ENCODE measurements around the gene COLQ.

The COLQ gene

DNA sequence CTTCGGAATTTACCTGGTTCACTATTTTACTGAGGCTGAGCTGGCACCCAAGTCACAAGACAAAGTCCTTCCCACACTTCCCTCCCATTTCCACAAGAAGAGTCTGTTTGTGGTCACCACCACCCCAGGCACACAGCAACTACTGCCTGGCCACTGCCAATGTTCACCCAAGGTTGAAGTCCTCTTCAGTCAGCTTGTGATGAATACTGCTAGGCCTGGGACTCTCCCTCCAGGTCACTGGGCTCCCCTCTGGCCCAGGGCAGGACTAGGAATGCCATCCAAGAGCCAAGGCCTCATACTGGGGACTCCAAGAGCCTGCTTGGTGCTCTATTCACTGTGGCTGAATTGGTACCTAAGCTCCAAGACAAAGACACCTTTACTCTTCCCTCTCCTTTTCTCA is 30.4 kb upstream of the COLQ start:
- no peak overlapping the region for H3K4me3 ChIP-seq (ENCODE audit: low read depth, low read length)
- DNase-seq (ENCODE audit: low read depth), result no peak
- no peak for TF ChIP-seq CTCF (IDR thresholded peaks at IDR 0.05; ENCODE audit: insufficient read depth, low read depth, low read length, missing control alignments)

- no peak overlapping the region for H3K4me3 ChIP-seq (ENCODE audit: low read depth, low read length)
- no peak for DNase-seq (ENCODE audit: low read depth)
- no peak for TF ChIP-seq CTCF (IDR thresholded peaks at IDR 0.05; ENCODE audit: insufficient read depth, low read depth, low read length, missing control alignments)
Observed at GRCh38 chr3:15549846-15550245, 28.3 kb upstream of the COLQ start.

GRCh38 chr3:15542614-15543013 is 21.1 kb upstream of the COLQ start:
- no peak for TF ChIP-seq CTCF (IDR thresholded peaks at IDR 0.05; ENCODE audit: insufficient read depth, low read depth, low read length, missing control alignments)
- DNase-seq (ENCODE audit: low read depth), result no peak
- H3K4me3 ChIP-seq (ENCODE audit: low read depth, low read length), result no peak overlapping the region

GRCh38 chr3:15541371-15541770 is 19.9 kb upstream of the COLQ start:
- DNase-seq (ENCODE audit: low read depth), result no peak
- no peak overlapping the region for H3K4me3 ChIP-seq (ENCODE audit: low read depth, low read length)
- no peak for TF ChIP-seq CTCF (IDR thresholded peaks at IDR 0.05; ENCODE audit: insufficient read depth, low read depth, low read length, missing control alignments)

DNA sequence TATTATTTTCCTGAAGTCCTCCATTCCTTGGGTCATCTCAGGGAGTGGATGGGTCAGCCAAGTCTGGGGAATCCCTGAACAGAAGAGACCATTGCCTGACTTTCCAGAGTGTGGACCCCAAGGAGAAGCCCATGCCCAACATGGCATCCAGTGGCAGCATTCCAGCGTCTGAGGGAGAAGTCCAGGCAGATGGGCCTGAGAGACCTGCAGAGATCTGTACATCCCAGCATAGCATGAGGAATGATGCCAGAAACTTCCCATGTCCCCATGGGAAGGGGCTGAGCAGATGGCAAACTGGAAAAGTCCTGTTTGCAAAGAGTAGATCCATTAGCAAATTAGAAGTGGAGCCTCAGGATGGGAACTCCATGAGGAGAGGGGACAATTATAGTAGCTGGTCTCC is 17.6 kb upstream of the COLQ start:
- no peak overlapping the region for H3K4me3 ChIP-seq (ENCODE audit: low read depth, low read length)
- no peak for TF ChIP-seq CTCF (IDR thresholded peaks at IDR 0.05; ENCODE audit: insufficient read depth, low read depth, low read length, missing control alignments)
- DNase-seq (ENCODE audit: low read depth), result no peak

DNA sequence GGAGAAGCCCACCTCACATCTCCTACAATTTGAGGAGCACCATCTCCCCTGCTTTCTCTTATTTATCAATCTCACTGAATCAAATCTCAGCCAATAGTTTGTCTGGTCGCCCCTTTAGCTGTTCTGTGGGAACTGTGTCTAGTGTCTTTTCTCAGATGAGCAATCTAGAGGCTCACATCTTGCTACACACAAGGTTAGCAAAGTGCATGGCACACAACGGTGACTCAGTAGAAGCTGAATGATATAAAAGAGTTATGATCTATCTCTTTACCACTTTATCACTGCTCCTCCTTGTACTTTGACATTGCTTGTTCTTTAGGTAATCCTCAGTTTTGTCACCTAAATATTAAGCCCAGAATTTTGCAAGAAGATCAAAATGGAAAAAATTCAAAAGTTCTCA is 16.8 kb upstream of the COLQ start:
- no peak overlapping the region for H3K4me3 ChIP-seq (ENCODE audit: low read depth, low read length)
- no peak for DNase-seq (ENCODE audit: low read depth)
- no peak for TF ChIP-seq CTCF (IDR thresholded peaks at IDR 0.05; ENCODE audit: insufficient read depth, low read depth, low read length, missing control alignments)

DNA sequence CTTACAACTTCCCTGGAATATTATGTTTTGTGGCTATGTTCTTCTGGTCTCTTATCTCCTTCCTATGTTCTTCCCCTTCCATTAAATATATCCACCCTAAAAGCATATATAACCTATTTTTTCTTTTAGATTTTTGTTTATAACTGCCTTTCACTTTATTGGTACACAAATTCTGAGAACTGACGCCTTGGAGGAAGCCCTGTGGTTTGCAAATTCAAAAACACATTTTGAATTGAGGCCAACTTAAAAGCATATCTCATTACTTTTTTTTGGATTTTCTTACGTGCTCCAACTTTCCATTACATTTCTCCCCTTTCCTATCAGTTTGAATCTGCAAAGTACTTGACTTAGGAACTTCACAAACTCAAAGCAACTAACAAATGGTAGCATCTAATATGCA is 15.3 kb upstream of the COLQ start:
- H3K4me3 ChIP-seq (ENCODE audit: low read depth, low read length), result no peak overlapping the region
- no peak for DNase-seq (ENCODE audit: low read depth)
- no peak for TF ChIP-seq CTCF (IDR thresholded peaks at IDR 0.05; ENCODE audit: insufficient read depth, low read depth, low read length, missing control alignments)
